ENCODE results near the gene VGLL2.

VGLL2 gene

GRCh38 chr6:117265410-117266256 lies at the start of gene VGLL2:
Gene VGLL2 (plus strand): TSS chr6:117265558. CDS start chr6:117265764, 206 bp downstream.
- peak within 1 kb of the TSS; percentile 37 for H3K4me3 ChIP-seq (replicated peaks; ENCODE audit: low read depth, low read length)
- H3K36me3 ChIP-seq (ENCODE audit: control insufficient read depth, insufficient read depth, low read length): no peaks in the 10 kb centered on the region
- peak; percentile 21 for DNase-seq (ENCODE audit: extremely low read depth, insufficient read length)
- no peak for TF ChIP-seq CTCF (IDR thresholded peaks at IDR 0.05; ENCODE audit: insufficient read depth, low read length, poor library complexity, severe bottlenecking)
- H3K27me3 ChIP-seq (replicated peaks; ENCODE audit: control insufficient read depth, insufficient read depth, low read length): peaks cover 9% of the 10 kb centered on the region

GRCh38 chr6:117222861-117223260 lies 42.5 kb upstream of the VGLL2 start:
- no peak overlapping the region for H3K4me3 ChIP-seq (replicated peaks; ENCODE audit: low read depth, low read length)
- no peak for DNase-seq (ENCODE audit: extremely low read depth, insufficient read length)
- no peaks in the 10 kb centered on the region for H3K36me3 ChIP-seq (ENCODE audit: control insufficient read depth, insufficient read depth, low read length)
- no peak for TF ChIP-seq CTCF (IDR thresholded peaks at IDR 0.05; ENCODE audit: insufficient read depth, low read length, poor library complexity, severe bottlenecking)
- no peaks in the 10 kb centered on the region for H3K27me3 ChIP-seq (replicated peaks; ENCODE audit: control insufficient read depth, insufficient read depth, low read length)

- no peak for TF ChIP-seq CTCF (IDR thresholded peaks at IDR 0.05; ENCODE audit: insufficient read depth, low read length, poor library complexity, severe bottlenecking)
These were observed 38.6 kb upstream of the VGLL2 start for GRCh38 chr6:117226778-117227177.

GRCh38 chr6:117227245-117227962 lies 38.0 kb upstream of the VGLL2 start:
- Histone ChIP-seq H3K4me3 (replicated peaks; ENCODE audit: low read depth, low read length) (no peak overlapping the region), H3K27me3 (replicated peaks; ENCODE audit: control insufficient read depth, insufficient read depth, low read length) (no peaks in the 10 kb centered on the region), H3K36me3 (ENCODE audit: control insufficient read depth, insufficient read depth, low read length) (no peaks in the 10 kb centered on the region)
- no peak for TF ChIP-seq CTCF (IDR thresholded peaks at IDR 0.05; ENCODE audit: insufficient read depth, low read length, poor library complexity, severe bottlenecking)
- DNase-seq (ENCODE audit: extremely low read depth, insufficient read length): no peak

More at GRCh38 chr6:117226778-117227177, 38.6 kb upstream of the VGLL2 start:
- H3K4me3 ChIP-seq (replicated peaks; ENCODE audit: low read depth, low read length): no peak overlapping the region
- DNase-seq (ENCODE audit: extremely low read depth, insufficient read length): no peak
- no peaks in the 10 kb centered on the region for H3K36me3 ChIP-seq (ENCODE audit: control insufficient read depth, insufficient read depth, low read length)
- no peaks in the 10 kb centered on the region for H3K27me3 ChIP-seq (replicated peaks; ENCODE audit: control insufficient read depth, insufficient read depth, low read length)

- H3K4me3 ChIP-seq (replicated peaks; ENCODE audit: low read depth, low read length): no peak overlapping the region
- no peaks in the 10 kb centered on the region for H3K27me3 ChIP-seq (replicated peaks; ENCODE audit: control insufficient read depth, insufficient read depth, low read length)
- no peak for DNase-seq (ENCODE audit: extremely low read depth, insufficient read length)
- H3K36me3 ChIP-seq (ENCODE audit: control insufficient read depth, insufficient read depth, low read length): no peaks in the 10 kb centered on the region
- TF ChIP-seq CTCF (IDR thresholded peaks at IDR 0.05; ENCODE audit: insufficient read depth, low read length, poor library complexity, severe bottlenecking): no peak
These were observed 37.2 kb upstream of the VGLL2 start for GRCh38 chr6:117228202-117228601.

Measured in GM06990 (cell line).